Lung (tissue), 12 donors: Measurements from ENCODE around the gene PLEKHG4B. TPM values are rescaled to one million over a fixed set of nuclear protein-coding genes. Genes with fewer than 3 reads are reported as not detected.
A peak's percentile ranks its signal among the peaks of the same experiment; 100 is the strongest.

Experiments
- ATAC-seq: fragments of 200-7000 bp; cut with Tn5 transposase; one replicate; pipeline ENCODE4 v1.9.1; 2020; ENCODE audit warnings: moderate number of reproducible peaks; ENCODE audit not compliant: insufficient read depth, low FRiP score
- DNase-seq, 3 donors: peaks; one replicate each; pipeline ENCODE4 v3.0.0-alpha.2; 2013 to 2017
- H3K27ac ChIP-seq, 2 donors: one replicate each; pipeline ENCODE4 v1.5.1; 2013; ENCODE audit warnings: mild to moderate bottlenecking in 2 of 2, moderate library complexity in 2 of 2, control low read depth in 1 of 2, inconsistent platforms in 1 of 2, low read depth in 1 of 2, low read length in 1 of 2
- H3K27me3 ChIP-seq, 3 donors: one replicate each; pipeline ENCODE4 v1.5.1; 2013; ENCODE audit warnings: low read length in 2 of 3; ENCODE audit not compliant: control insufficient read depth in 3 of 3, insufficient read depth in 3 of 3
- H3K36me3 ChIP-seq, 4 donors: one replicate each; pipeline ENCODE4 v1.5.1; 2013; ENCODE audit warnings: low read length in 4 of 4, mild to moderate bottlenecking in 1 of 4, moderate library complexity in 1 of 4; ENCODE audit not compliant: control insufficient read depth in 4 of 4, insufficient read depth in 4 of 4
- H3K4me1 ChIP-seq, 5 donors: one replicate each; pipeline ENCODE4 v1.5.1; 2013; ENCODE audit warnings: low read length in 5 of 5, mild to moderate bottlenecking in 2 of 5, moderate library complexity in 1 of 5; ENCODE audit not compliant: control insufficient read depth in 5 of 5, insufficient read depth in 5 of 5
- H3K4me3 ChIP-seq: one replicate; pipeline ENCODE4 v1.5.1; 2013; ENCODE audit warnings: mild to moderate bottlenecking, control low read depth, moderate library complexity
- H3K9ac ChIP-seq, 2 donors: one replicate each; pipeline ENCODE4 v1.5.1; 2013; ENCODE audit warnings: low read length in 2 of 2, control low read depth in 1 of 2; ENCODE audit not compliant: insufficient read depth in 1 of 2
- H3K9me3 ChIP-seq, 4 donors: one replicate each; pipeline ENCODE4 v1.5.1; 2013; ENCODE audit warnings: low read length in 3 of 4, mild to moderate bottlenecking in 1 of 4, moderate library complexity in 1 of 4; ENCODE audit not compliant: control insufficient read depth in 4 of 4, insufficient read depth in 3 of 4
- WGBS, 2 donors: extraction: QIAGEN DNeasy Blood & Tissue Kit; methylation state at CpG; one replicate each; pipeline ENCODE4 v1.1.7; 2013; 5-methylcytosine and 5-hydroxymethylcytosine counted together
- polyA plus RNA-seq, 2 donors: library from polyadenylated mRNA; stranded (reverse); fragments of 200-250 nt; gene quantifications; one replicate each; pipeline ENCODE4 v1.2.1, GENCODE V29; 2013
- total RNA-seq, 2 donors: library from RNA; depleted of rRNA in 1 of 2; stranded (reverse); fragments of >200 nt in 1 of 2; gene quantifications; one replicate each; pipeline ENCODE4 v1.2.1, GENCODE V29; 2014 to 2021
- TF ChIP-seq, protein P1 (sequence below): IDR thresholded peaks from 2 replicates; pipeline ENCODE4 v1.5.1; 2012; ENCODE audit warnings: mild to moderate bottlenecking; ENCODE audit errors: control extremely low read depth, extremely low read depth
- donor health status: control.
- donor health status: control.
- donor health status: Bipolar disorder and iron deficiency.
- donor health status: healthy.
- donor health status: DM: yes; HTN: yes; CAD: no.

Gene PLEKHG4B
- total and polyA plus RNA-seq, 4 donors: 0.24 to 4.7 (median 3.0) TPM

DNA sequence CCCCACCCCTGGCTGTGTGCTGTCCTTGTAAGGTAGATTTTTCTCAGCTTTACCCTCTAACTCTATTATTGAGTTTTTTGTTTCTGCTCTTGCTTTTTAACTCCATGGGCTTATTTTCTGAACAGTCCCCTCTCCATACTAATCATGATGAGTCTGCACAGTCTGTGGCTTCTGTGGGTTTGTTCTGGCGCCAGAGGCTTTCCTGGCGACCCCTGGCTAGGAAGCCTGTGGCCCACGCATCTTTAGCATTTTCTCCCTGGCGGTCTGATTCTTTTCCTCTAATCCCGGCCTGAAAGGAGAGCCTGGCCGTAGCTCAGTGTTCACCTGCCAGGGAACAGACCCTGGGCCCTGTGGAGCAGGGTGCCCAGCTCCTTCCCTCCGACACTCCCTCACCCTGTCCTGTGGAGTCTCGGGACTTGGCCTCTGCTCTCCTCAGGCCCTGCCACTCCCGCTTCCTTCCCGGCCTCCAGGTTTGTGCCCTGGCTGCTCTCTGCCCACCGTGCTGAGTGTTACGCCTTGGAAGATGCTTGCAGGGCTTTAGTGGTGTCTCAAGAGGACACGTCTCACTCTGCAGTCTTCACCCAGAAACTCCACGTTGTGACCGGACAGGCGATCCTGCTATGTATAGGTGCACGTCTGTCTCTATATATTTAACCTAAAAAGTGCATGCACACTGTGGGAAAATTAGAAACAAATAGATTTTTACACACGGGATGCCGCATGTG, 67.6 kb downstream of the PLEKHG4B start:
- Histone ChIP-seq H3K4me3 (no peak overlapping the region), H3K36me3 (no peaks in the 10 kb centered on the region), H3K27ac (no peak overlapping the region), H3K27me3 (no peaks in the 10 kb centered on the region), H3K9ac (no peak overlapping the region), H3K9me3 (no peaks in the 10 kb centered on the region), H3K4me1 (no peaks in the 10 kb centered on the region)
- ATAC-seq (no peak), DNase-seq (peak in 1 of 3 donors; percentile 6)
- 50 to 63% methylated on average over 19 of the region's 19 CpGs for WGBS, 2 donors
- TF ChIP-seq, protein P1, sequence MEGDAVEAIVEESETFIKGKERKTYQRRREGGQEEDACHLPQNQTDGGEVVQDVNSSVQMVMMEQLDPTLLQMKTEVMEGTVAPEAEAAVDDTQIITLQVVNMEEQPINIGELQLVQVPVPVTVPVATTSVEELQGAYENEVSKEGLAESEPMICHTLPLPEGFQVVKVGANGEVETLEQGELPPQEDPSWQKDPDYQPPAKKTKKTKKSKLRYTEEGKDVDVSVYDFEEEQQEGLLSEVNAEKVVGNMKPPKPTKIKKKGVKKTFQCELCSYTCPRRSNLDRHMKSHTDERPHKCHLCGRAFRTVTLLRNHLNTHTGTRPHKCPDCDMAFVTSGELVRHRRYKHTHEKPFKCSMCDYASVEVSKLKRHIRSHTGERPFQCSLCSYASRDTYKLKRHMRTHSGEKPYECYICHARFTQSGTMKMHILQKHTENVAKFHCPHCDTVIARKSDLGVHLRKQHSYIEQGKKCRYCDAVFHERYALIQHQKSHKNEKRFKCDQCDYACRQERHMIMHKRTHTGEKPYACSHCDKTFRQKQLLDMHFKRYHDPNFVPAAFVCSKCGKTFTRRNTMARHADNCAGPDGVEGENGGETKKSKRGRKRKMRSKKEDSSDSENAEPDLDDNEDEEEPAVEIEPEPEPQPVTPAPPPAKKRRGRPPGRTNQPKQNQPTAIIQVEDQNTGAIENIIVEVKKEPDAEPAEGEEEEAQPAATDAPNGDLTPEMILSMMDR: no peak

- no peak for ATAC-seq
- TF ChIP-seq, protein P1: no peak
- no peaks in the 10 kb centered on the region for H3K36me3 ChIP-seq
- no peak overlapping the region for H3K9ac ChIP-seq
- H3K9me3 ChIP-seq: no peaks in the 10 kb centered on the region
- WGBS, 2 donors: 87% methylated on average over 14 of the region's 14 CpGs
- no peaks in the 10 kb centered on the region for H3K27me3 ChIP-seq
- no peak overlapping the region for H3K4me3 ChIP-seq
- DNase-seq: peak in 1 of 3 donors; percentile 4
- no peaks in the 10 kb centered on the region for H3K4me1 ChIP-seq
- H3K27ac ChIP-seq: no peak overlapping the region
These were observed 68.2 kb downstream of the PLEKHG4B start for GRCh38 chr5:160173-160510.

- Histone ChIP-seq H3K9ac (no peak overlapping the region), H3K27ac (no peak overlapping the region), H3K9me3 (no peaks in the 10 kb centered on the region), H3K4me3 (no peak overlapping the region), H3K36me3 (no peaks in the 10 kb centered on the region), H3K27me3 (no peaks in the 10 kb centered on the region), H3K4me1 (no peaks in the 10 kb centered on the region)
- TF ChIP-seq, protein P1: no peak
- ATAC-seq (no peak), DNase-seq (peak in 1 of 3 donors; percentile 4)
- 91 to 93% methylated on average over 23 of the region's 23 CpGs for WGBS, 2 donors
These were observed 69.2 kb downstream of the PLEKHG4B start for GRCh38 chr5:160921-161802.
